ENCODE results near the gene PITPNC1.
"Not testable (repeated sequence)": the region's sequence is repeated elsewhere in the genome, so short reads cannot be mapped to it uniquely, and the experiment has no call there.

Gene PITPNC1

GRCh38 chr17:67635681-67636080, 258.6 kb downstream of the PITPNC1 start:
- no peak for DNase-seq

DNA sequence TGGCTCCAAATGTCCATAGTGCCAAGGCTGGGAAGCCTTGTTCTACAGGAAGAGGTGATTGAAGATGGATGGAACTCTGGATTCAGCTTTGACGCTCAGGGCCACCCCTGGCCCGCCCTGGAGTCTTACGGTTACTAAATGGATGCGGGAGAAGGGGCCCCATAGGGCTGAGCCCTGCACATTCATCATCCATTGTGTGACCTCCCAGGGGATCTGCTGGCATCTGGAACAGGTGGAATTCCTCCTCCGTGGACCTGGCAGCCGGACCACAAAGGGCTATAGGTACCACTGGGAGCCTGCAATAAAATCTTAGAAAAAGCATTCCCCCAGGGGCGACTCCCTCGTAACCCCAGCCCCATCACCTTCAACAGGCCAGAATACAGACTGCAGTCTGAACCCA, 259.2 kb downstream of the PITPNC1 start:
- DNase-seq: no peak

DNA sequence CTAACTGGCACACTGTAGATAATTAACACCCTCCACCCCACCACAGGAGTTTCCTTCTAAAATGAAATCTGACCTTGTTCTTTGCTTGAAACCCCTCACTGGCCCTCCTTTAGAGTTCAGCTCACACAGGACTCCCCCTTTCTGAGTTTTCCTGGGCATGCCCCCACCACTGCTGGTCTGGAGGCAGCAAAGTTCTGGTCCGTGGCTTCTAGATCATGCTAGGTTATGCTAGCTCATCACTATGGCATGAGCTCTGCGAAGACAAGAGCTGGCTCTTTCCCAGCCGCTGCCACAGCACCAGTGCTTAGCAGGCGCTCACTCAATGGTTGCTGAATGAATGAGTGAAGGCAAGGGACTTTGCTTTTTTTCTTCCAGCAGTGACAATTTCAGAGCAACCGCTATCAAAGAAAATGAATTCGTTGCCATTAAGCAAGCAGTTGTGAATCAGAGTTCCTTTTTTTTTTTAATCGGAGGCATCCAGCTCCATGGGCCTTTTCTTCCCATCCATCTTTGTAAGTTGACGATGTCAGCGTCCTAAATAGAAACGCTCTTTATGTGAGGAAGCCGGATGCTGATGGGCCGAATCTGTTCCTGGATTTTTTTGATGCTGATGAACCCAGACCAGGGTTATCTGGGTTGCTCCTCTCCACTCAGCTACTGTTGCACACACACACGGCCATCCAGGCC, 259.9 kb downstream of the PITPNC1 start:
- no peak for DNase-seq

DNA sequence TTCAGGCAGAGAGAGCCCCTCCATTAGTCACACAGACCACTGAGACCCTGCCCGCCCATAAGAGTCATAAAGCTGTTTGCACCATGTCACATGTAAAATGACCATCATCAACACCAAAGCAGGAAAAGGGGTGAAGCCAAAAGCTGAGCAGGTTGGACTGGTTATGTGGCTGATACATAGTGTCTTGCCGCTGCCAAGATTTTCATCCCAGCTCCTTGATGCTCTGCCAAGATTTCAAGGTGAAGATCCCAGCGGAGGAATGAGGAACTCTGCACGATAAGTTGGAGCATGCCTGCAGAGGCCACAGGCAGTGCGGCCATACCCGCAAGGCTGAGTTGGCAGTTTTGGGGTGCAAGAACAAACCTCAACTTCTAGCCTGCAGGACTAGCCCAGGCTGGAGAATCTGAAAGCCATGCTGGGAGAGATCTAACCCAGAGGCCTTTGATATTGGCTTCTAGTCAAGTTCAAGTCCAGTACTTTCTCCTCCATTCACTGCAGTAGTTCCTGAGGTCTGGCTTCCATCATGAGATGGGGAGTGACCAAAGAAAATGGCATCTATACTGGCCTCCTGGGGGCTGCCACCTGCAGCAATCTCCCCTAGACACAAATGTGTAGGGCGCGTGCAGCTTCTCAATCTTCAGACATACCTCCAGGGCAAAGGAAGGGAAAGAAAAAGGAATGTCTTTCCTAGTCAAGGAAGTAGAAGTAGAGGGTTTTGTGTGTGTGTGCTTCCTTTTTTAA, 261.0 kb downstream of the PITPNC1 start:
- no peak for DNase-seq

- DNase-seq: no peak
Measured at GRCh38 chr17:67638871-67639270, 261.8 kb downstream of the PITPNC1 start.

DNA sequence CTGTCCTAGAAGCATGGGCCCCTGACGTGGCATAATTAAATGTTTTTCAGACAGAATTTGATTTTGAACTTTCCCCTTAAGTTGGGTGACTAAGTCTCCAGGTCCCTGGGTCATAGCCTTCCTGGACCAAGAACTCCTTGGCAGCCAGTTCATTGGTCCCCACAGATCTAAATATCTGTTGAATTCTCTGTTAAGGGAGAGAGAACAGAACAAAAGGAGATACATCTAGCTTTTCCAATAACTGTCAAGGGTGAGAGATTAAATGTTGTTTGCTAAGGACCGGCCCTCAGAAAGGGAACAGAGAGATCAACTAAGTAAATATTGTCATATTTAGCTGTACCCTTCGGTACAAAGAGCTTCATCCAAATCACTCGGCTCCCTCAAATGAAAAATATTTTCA, 262.5 kb downstream of the PITPNC1 start:
- DNase-seq: no peak

GRCh38 chr17:67639979-67640378, 262.9 kb downstream of the PITPNC1 start:
- no peak for DNase-seq

GRCh38 chr17:67642488-67642887, 265.4 kb downstream of the PITPNC1 start:
- DNase-seq: no peak

- no peak for DNase-seq
Measured at GRCh38 chr17:67644061-67644460, 267.0 kb downstream of the PITPNC1 start.

GRCh38 chr17:67645195-67645594, 268.1 kb downstream of the PITPNC1 start:
- DNase-seq: not testable (repeated sequence)

GRCh38 chr17:67646472-67646871, 269.4 kb downstream of the PITPNC1 start:
- no peak for DNase-seq

DNA sequence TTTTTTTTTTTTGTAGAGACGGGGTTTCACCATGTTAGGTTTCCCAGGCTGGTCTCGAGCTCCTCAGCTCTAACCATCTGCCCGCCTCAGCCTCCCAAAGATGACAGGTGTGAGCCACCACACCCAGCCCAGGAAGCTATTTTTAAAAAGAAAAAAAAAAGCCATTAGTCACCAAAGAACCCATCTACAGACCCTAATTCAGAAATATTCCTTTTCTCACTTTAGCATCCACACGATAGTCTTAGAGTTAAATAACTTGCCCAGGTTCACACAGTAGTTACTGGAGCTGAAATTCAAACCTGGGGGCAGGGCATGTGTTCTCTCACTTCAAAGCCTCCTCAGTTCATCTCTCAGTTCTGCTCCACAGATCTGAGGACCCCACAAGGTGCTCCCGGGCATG, 270.4 kb downstream of the PITPNC1 start:
- no peak for DNase-seq

DNA sequence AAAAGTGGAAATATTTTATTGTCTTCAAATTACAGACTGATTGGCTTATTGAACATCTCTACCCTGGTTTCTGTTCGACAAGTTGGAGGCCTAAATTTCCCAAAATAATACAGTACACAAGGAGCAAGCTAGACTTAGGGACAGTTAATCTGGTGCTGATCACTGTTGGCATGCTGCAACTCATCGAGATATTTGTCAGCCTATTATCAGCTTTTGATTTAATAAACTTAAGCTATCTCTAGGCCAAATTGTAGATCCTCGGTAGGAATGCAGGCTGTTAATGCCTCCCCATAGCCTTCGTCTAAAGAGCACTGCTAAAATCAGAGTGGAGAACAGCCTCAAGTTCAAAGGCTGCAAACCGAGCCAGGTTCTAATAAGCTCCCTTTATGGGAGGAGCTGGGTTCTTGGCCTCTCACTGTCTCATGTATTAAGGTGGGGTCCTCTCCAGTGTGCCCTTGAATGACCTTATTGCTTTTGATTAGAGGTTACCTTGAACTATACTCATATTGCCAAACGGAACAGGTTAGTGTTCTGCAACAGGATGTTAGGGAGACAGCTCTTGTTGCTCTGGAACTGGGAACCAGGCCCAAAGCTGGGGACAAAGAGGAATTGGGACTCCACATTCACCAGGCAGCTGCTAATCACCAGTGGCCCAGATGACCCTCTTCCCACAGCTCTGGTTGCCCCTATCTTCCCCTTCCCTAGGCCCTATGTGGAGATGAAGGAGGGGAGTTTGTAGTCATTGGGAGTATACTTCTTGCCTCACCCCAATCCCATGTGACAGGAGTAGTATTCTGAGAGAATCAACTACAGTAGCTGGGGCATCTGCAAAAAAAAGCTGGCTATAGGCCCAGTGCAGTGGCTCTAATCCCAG, 271.2 kb downstream of the PITPNC1 start:
- no peak for DNase-seq

GRCh38 chr17:67648906-67649295, 271.8 kb downstream of the PITPNC1 start:
- not testable (repeated sequence) for DNase-seq

DNA sequence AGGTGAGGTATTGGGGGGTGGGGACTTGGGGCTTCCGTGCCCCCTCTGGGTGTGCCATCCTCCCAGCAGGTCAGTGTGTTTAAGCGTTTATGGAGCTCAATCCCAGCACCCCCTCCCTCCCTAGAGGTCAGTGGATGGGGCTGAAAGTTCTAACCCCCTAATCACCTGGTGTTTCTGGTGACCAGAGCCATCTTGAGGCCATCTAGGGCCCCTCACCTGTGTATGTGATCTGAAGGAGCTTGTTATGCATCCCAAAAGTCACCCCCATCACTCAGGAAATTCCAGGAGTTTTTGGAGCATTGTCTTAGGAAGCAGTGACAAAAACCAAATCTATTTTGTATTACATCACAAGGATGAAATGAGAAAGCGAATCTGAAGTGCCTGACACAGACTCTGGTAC, 272.8 kb downstream of the PITPNC1 start:
- DNase-seq: no peak

- not testable (repeated sequence) for DNase-seq
Measured at GRCh38 chr17:67651218-67651579, 274.1 kb downstream of the PITPNC1 start.

DNA sequence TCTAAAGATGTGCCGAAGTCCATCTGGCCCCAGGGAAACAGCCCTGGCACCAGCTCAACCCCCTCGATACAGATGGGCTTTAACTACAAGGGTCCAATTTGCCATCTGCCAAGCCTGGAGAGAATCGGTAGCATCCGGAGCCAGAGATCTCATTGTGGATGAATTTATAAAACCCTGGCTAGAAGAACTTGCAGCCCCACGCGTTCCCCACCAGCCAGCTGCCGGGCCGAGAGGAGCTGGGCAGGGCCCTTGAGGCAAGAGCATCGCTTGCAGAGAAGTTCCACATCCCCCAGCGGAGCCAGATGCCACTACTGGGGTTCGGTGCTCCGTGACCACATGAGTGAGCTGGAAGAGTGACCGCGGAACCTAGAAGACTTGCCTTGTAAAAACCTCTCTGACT, 275.4 kb downstream of the PITPNC1 start:
- DNase-seq: no peak

DNA sequence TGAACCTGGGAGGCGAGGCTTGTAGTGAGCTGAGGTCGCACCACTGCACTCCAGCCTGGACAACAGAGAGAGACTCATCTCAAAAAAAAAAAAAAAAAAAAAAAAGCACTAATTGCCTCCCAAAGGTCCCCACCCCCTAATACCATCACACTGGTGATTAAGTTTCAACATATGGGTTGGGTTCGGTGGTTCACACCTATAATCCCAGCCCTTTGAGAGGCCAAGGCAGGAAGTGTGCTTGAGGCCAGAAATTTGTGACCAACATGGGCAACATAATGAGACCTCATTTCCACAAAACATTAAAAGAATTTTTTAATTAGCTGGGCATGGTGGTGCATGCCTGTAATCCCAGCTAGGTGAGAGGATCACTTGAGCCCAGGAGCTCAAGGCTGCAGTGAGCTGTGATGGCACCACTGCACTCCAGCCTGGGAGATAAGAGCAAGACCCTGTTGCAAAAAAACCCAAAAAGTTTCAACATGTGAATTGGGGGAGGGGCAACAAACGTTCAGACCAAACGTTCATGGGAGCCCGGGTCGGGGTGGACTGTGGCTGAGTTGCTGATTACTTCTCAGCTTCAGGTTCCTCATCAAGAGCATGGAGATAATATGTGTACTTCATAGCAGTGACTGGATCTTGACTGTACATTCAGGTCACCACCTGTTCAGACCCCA, 278.5 kb downstream of the PITPNC1 start:
- DNase-seq: no peak

DNA sequence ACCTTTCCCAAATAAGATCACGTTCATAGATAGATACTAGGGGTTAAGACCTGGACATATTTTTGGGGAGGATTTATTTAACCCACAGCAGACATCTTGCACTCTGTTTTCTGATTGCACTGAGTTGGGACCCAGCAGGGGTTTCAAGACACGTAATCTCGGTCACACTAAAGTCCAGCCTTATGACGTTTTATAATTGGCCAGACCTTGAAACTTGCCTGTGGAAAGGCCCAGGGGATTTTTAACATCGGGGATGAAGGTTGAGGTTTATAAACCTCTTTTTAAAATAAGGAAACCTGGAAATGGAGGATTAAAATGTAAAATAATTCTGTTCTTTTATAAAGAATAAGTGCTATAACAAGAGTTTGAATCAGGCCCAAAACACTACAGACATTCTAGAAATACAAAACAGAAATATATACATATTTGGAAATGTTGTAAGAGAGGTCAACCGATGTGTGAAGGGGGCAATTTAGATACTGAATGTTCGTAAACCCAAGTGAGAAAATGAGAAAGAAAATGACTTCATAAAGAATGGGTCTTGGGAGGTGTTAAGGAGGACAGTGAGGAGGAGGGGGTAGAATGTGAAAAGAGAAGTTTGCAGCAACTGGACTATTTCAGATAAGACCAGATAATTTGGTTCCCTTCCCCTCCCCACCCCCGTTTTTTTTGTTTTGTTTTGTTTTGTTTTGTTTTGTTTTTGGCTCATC, 279.6 kb downstream of the PITPNC1 start:
- no peak for DNase-seq

GRCh38 chr17:67657596-67657995, 280.5 kb downstream of the PITPNC1 start:
- DNase-seq: no peak

DNA sequence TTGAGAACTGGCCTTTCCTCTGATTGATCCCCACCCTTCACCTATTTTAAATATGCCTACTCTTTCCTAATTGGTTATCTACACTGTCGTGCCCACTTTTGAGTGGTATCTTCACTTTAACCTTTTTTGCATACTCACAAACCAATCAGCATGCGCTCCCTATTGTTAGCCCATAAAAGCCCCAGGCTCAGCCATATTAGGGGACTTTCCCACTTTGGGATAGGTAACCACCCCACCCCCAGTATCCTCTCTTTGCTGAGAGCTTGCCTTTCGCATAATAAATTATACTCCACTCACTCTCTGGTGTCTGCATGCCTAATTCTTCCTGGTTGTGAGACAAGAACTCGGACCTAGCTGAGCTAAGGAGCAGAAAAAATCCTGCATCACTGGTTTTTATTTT, 281.2 kb downstream of the PITPNC1 start:
- DNase-seq: no peak

- DNase-seq: no peak
Measured at GRCh38 chr17:67659028-67659427, 281.9 kb downstream of the PITPNC1 start.

DNA sequence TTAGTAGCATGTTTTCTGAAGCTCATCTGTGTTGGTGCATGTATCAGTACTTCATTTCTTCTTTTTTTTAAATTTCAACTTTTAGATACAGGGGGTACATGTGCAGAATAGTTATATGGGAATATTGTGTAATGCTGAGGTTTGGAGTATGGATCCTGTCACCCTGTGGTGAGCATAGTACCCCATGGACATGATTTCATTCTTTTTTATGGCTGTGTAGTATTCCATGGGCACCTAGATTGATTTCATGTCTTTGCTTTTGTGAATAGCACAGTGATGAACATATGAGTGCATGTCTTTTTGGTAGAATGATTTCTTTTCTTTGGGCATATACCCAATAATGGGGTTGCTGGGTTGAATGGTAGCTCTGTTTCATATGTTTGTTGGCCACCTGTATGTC, 285.6 kb downstream of the PITPNC1 start:
- no peak for DNase-seq

All from activated CD8-positive, alpha-beta memory T cell treated with anti-CD3 and anti-CD28 coated beads, Interleukin-2, amount 50 U/mL, for 48 hours (primary cell).